HepG2 (cell line): Measurements from ENCODE around the gene HES1. TPM values are rescaled to one million over a fixed set of nuclear protein-coding genes. Genes with fewer than 3 reads are reported as not detected.

Experiments used
- ARNTL ChIP-seq: sonication (generic); formaldehyde crosslinking; IDR thresholded peaks from 2 replicates; pipeline ENCODE4 v1.4.0; 2020; ENCODE audit warnings: mild to moderate bottlenecking, missing genetic modification reagents
- CCDC6 ChIP-seq: sonication (generic); formaldehyde crosslinking; IDR thresholded peaks from 2 replicates; pipeline ENCODE4 v1.8.1; 2022; ENCODE audit warnings: mild to moderate bottlenecking, missing genetic modification reagents, moderate library complexity
- FOXJ3 ChIP-seq: sonication (generic); formaldehyde crosslinking; IDR thresholded peaks from 2 replicates; pipeline ENCODE4 v1.4.0; 2020; ENCODE audit warnings: missing genetic modification reagents, mild to moderate bottlenecking, borderline replicate concordance
- MLXIP ChIP-seq: sonication (generic); formaldehyde crosslinking; IDR thresholded peaks from 2 replicates; pipeline ENCODE4 v1.9.0; 2021; ENCODE audit warnings: missing genetic modification reagents, borderline replicate concordance
- MXI1 ChIP-seq: IDR thresholded peaks from 3 replicates; pipeline ENCODE4 v1.6.1; 2012; ENCODE audit warnings: low read depth, low read length, inconsistent platforms, borderline replicate concordance
- PAXIP1 ChIP-seq: sonication (generic); formaldehyde crosslinking; conservative IDR thresholded peaks from 2 replicates; pipeline ENCODE4 v1.4.0; 2020; ENCODE audit warnings: mild to moderate bottlenecking, missing genetic modification reagents, moderate library complexity
- POLR2G ChIP-seq: fragments of 200-400 bp; formaldehyde crosslinking; IDR thresholded peaks from 2 replicates; pipeline ENCODE4 v1.6.1; 2018; ENCODE audit warnings: mild to moderate bottlenecking, low read depth, low read length, moderate library complexity
- RBM39 ChIP-seq: fragments of 200-400 bp; formaldehyde crosslinking; IDR thresholded peaks from one replicate; pipeline ENCODE4 v1.6.1; 2018; ENCODE audit warnings: antibody characterized with exemption, mild to moderate bottlenecking, low read depth, low read length; ENCODE audit not compliant: poor library complexity, severe bottlenecking
- RNF219 ChIP-seq: sonication (generic); formaldehyde crosslinking; IDR thresholded peaks from 2 replicates; pipeline ENCODE4 v1.5.0; 2020; ENCODE audit warnings: mild to moderate bottlenecking, missing genetic modification reagents
- SATB2 ChIP-seq: sonication (generic); formaldehyde crosslinking; IDR thresholded peaks from 2 replicates; pipeline ENCODE4 v1.5.0; 2020; ENCODE audit warnings: missing genetic modification reagents
- SP2 ChIP-seq: sonication (generic); formaldehyde crosslinking; IDR thresholded peaks from 2 replicates; pipeline ENCODE4 v1.5.1; 2020; ENCODE audit warnings: mild to moderate bottlenecking, missing genetic modification reagents
- ZFX ChIP-seq: sonication (generic); formaldehyde crosslinking; IDR thresholded peaks from 2 replicates; pipeline ENCODE4 v1.4.0; 2020; ENCODE audit warnings: mild to moderate bottlenecking, low read depth, missing genetic modification reagents, moderate library complexity
- ZMYM2 ChIP-seq: sonication (generic); formaldehyde crosslinking; IDR thresholded peaks from 2 replicates; pipeline ENCODE4 v1.8.0; 2022; ENCODE audit warnings: mild to moderate bottlenecking, missing genetic modification reagents
- ZNF547 ChIP-seq: sonication (generic); formaldehyde crosslinking; IDR thresholded peaks from 2 replicates; pipeline ENCODE4 v1.5.1; 2020; ENCODE audit warnings: mild to moderate bottlenecking, missing genetic modification reagents
- ZNF652 ChIP-seq: IDR thresholded peaks from 2 replicates; pipeline ENCODE4 v1.6.1; 2016; ENCODE audit warnings: low read depth, borderline replicate concordance
- polyA plus RNA-seq, 8 experiments: library from polyadenylated mRNA; depleted of rRNA in 3 of 8; stranded (reverse) in 7 of 8; unstranded in 1 of 8; fragments of >200 nt; fragmentation: Illumina TruSeq in 4 of 8; extraction: Trizol in 4 of 8; gene quantifications; 2 replicates each; pipeline versions ENCODE4 v1.2.1 to v1.2.3, GENCODE V29; 2011 to 2016; ENCODE audit warnings: low read depth in 4 of 8, missing spikeins in 1 of 8, mixed read lengths in 1 of 8; ENCODE audit not compliant: insufficient read depth in 1 of 8
- total RNA-seq, 5 experiments: library from RNA; depleted of rRNA; stranded (reverse); fragments of >200 nt; fragmentation: Illumina TruSeq; extraction: Trizol; gene quantifications; 2 replicates each; pipeline ENCODE4 v1.2.3, GENCODE V29; 2016; ENCODE audit warnings: low read depth in 1 of 5

HES1 gene
- total and polyA plus RNA-seq, 2 of the 13 experiments (the other 11 are each of a cell fraction or from before 2014, with no cell fraction given) = 15.4 to 19.8 TPM

- TF ChIP-seq SP2 (CRISPR knock-in tag) (no peak), FOXJ3 (CRISPR knock-in tag) (no peak), POLR2G (peak; percentile 84), RNF219 (CRISPR knock-in tag) (0 out of 2 replicates have a peak, but pooled peaks have one; percentile 37), ZMYM2 (CRISPR knock-in tag) (no peak), ZNF547 (CRISPR knock-in tag) (no peak; the same call in 1 of the 2 replicates), RBM39 (peak; percentile 34), CCDC6 (no peak; the same call in 1 of the 2 replicates), ARNTL (no peak), MLXIP (CRISPR knock-in tag) (no peak; the same call in 1 of the 2 replicates), MXI1 (no peak), ZNF652 (CRISPR knock-in tag) (no peak), PAXIP1 (CRISPR knock-in tag) (peak; percentile 53), SATB2 (CRISPR knock-in tag) (no peak), ZFX (CRISPR knock-in tag) (peak; percentile 98)
Measured at GRCh38 chr3:194141415-194142155, 5.6 kb downstream of the HES1 start (continued).
